Fibroblast of lung (primary cell): Measurements from ENCODE around the gene LGALS4. TPM values are rescaled to one million over a fixed set of nuclear protein-coding genes. Genes with fewer than 3 reads are reported as not detected.
"Not testable (repeated sequence)": the region's sequence is repeated elsewhere in the genome, so short reads cannot be mapped to it uniquely, and the experiment has no call there.

ENCODE experiments used
- DNase-seq, 2 donors: peaks; one replicate each; pipeline versions ENCODE4 v3.0.0 to v3.0.0-alpha.2; 2010; ENCODE audit warnings: low read depth in 2 of 2
- H2AFZ ChIP-seq: 2 replicates; pipeline ENCODE4 v1.5.1; 2012; ENCODE audit warnings: low read length, control low read depth, inconsistent platforms
- H3K27ac ChIP-seq: 2 replicates; pipeline ENCODE4 v1.5.1; 2011; ENCODE audit warnings: low read length, control low read depth; ENCODE audit not compliant: insufficient read depth
- H3K27me3 ChIP-seq: 2 replicates; pipeline ENCODE4 v1.5.1; 2011; ENCODE audit warnings: mild to moderate bottlenecking, low read length; ENCODE audit not compliant: control insufficient read depth, insufficient read depth
- H3K36me3 ChIP-seq: 2 replicates; pipeline ENCODE4 v1.5.1; 2011; ENCODE audit warnings: low read length; ENCODE audit not compliant: control insufficient read depth, insufficient read depth
- H3K4me1 ChIP-seq: 2 replicates; pipeline ENCODE4 v1.5.1; 2011; ENCODE audit warnings: low read length; ENCODE audit not compliant: control insufficient read depth, insufficient read depth; ENCODE audit errors: extremely low read depth
- H3K4me2 ChIP-seq: 2 replicates; pipeline ENCODE4 v1.5.1; 2011; ENCODE audit warnings: low read length, control low read depth; ENCODE audit not compliant: insufficient read depth; ENCODE audit errors: extremely low read depth
- H3K4me3 ChIP-seq, 4 experiments: fragments of 200-600 bp in 1 of 4; sonication (generic) in 1 of 4; replicated peaks in 1 of 4; 2 replicates each; pipeline ENCODE4 v1.5.1; 2011 to 2016; ENCODE audit warnings: low read length in 4 of 4, low read depth in 3 of 4, mild to moderate bottlenecking in 3 of 4, control low read depth in 2 of 4, inconsistent platforms in 1 of 4, mixed read lengths in 1 of 4; ENCODE audit not compliant: insufficient read depth in 1 of 4; ENCODE audit errors: control extremely low read depth in 1 of 4
- H3K79me2 ChIP-seq: 2 replicates; pipeline ENCODE4 v1.5.1; 2012; ENCODE audit warnings: mild to moderate bottlenecking, low read length, inconsistent platforms; ENCODE audit not compliant: control insufficient read depth, insufficient read depth
- H3K9ac ChIP-seq: 2 replicates; pipeline ENCODE4 v1.5.1; 2011; ENCODE audit warnings: mild to moderate bottlenecking, low read length, control low read depth; ENCODE audit not compliant: insufficient read depth
- H3K9me3 ChIP-seq: 2 replicates; pipeline ENCODE4 v1.5.1; 2012; ENCODE audit warnings: low read depth, low read length; ENCODE audit not compliant: control insufficient read depth, insufficient read depth
- H4K20me1 ChIP-seq: 2 replicates; pipeline ENCODE4 v1.5.1; 2011; ENCODE audit warnings: low read length; ENCODE audit not compliant: control insufficient read depth, insufficient read depth; ENCODE audit errors: extremely low read depth
- EZH2 ChIP-seq: IDR thresholded peaks from 2 replicates; pipeline ENCODE4 v1.5.1; 2012; ENCODE audit warnings: low read length, control low read depth, mild to moderate bottlenecking; ENCODE audit errors: missing control alignments
- polyA plus RNA-seq, 2 donors: library from polyadenylated mRNA; depleted of rRNA in 1 of 2; stranded (reverse) in 1 of 2; unstranded in 1 of 2; fragments of >200 nt; gene quantifications; 2 replicates each; pipeline ENCODE4 v1.2.1, GENCODE V29; 2011 to 2012; ENCODE audit warnings: missing spikeins in 1 of 2
- total RNA-seq: library from RNA; depleted of rRNA; stranded (reverse); fragments of >200 nt; gene quantifications from 2 replicates; pipeline ENCODE4 v1.2.1, GENCODE V29; 2014
- TF ChIP-seq, protein P1 (sequence below), 2 donors: IDR thresholded peaks in 1 of 2; conservative IDR thresholded peaks in 1 of 2; 1 replicate in 1 of 2; 2 replicates in 1 of 2; pipeline ENCODE4 v1.5.1; 2011 to 2012; ENCODE audit warnings: low read length in 2 of 2, control low read depth in 1 of 2, inconsistent platforms in 1 of 2, low read depth in 1 of 2, mild to moderate bottlenecking in 1 of 2

The LGALS4 gene
- total and polyA plus RNA-seq, 2 donors (not counting 1 experiment from before 2014, with no cell fraction given), result not detected

DNA sequence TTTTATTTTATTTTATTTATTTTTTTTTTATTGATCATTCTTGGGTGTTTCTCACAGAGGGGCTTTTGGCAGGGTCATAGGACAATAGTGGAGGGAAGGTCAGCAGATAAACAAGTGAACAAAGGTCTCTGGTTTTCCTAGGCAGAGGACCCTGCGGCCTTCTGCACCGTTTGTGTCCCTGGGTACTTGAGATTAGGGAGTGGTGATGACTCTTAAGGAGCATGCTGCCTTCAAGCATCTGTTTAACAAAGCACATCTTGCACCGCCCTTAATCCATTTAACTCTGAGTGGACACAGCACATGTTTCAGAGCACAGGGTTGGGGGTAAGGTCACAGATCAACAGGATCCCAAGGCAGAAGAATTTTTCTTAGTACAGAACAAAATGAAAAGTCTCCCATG lies 42.2 kb upstream of the LGALS4 start:
- not testable (repeated sequence) for H3K27ac ChIP-seq, DNase-seq, H3K9ac ChIP-seq, H4K20me1 ChIP-seq, H3K4me2 ChIP-seq, H2AFZ ChIP-seq, H3K4me1 ChIP-seq, H3K36me3 ChIP-seq, H3K4me3 ChIP-seq, H3K9me3 ChIP-seq, H3K79me2 ChIP-seq, H3K27me3 ChIP-seq

DNA sequence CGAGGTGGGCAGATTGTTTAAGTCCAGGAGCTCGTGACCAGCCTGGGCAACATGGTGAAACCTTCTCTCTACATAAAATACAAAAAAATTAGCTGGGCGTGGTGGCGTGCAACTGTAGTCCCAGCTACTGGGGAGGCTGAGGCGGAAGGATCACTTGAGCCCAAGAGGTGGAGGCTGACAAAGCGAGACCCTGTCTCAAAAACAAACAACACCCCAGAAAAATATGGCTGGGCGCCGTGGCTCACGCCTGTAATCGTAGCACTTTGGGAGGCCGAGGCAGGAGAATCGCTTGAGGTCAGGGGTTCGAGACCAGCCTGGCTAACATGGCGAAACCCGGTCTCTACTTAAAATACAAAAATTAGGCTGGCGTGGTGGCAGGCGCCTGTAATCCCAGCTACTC lies 40.5 kb upstream of the LGALS4 start:
- Histone ChIP-seq H3K4me3 (peak overlapping the region in 3 of 4 experiments; percentile 66 to 87 (median 82)), H3K9me3 (no peaks in the 10 kb centered on the region), H2AFZ (peak overlapping the region; percentile 74), H3K79me2 (peaks cover 9% of the 10 kb centered on the region), H3K27me3 (no peaks in the 10 kb centered on the region), H3K36me3 (no peaks in the 10 kb centered on the region), H4K20me1 (no peaks in the 10 kb centered on the region), H3K4me2 (peak overlapping the region; percentile 38), H3K27ac (peak overlapping the region; percentile 91), H3K9ac (no peak overlapping the region), H3K4me1 (peaks cover 9% of the 10 kb centered on the region)
- DNase-seq, result no peak
- TF ChIP-seq EZH2, result no peak
- TF ChIP-seq, protein P1, sequence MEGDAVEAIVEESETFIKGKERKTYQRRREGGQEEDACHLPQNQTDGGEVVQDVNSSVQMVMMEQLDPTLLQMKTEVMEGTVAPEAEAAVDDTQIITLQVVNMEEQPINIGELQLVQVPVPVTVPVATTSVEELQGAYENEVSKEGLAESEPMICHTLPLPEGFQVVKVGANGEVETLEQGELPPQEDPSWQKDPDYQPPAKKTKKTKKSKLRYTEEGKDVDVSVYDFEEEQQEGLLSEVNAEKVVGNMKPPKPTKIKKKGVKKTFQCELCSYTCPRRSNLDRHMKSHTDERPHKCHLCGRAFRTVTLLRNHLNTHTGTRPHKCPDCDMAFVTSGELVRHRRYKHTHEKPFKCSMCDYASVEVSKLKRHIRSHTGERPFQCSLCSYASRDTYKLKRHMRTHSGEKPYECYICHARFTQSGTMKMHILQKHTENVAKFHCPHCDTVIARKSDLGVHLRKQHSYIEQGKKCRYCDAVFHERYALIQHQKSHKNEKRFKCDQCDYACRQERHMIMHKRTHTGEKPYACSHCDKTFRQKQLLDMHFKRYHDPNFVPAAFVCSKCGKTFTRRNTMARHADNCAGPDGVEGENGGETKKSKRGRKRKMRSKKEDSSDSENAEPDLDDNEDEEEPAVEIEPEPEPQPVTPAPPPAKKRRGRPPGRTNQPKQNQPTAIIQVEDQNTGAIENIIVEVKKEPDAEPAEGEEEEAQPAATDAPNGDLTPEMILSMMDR (conservative IDR thresholded peaks at IDR 0.05 in 1 of 2, IDR thresholded peaks at IDR 0.05 in 1 of 2; ENCODE audit: low read depth in 1 of 2, low read length in 2 of 2), result no peak

DNA sequence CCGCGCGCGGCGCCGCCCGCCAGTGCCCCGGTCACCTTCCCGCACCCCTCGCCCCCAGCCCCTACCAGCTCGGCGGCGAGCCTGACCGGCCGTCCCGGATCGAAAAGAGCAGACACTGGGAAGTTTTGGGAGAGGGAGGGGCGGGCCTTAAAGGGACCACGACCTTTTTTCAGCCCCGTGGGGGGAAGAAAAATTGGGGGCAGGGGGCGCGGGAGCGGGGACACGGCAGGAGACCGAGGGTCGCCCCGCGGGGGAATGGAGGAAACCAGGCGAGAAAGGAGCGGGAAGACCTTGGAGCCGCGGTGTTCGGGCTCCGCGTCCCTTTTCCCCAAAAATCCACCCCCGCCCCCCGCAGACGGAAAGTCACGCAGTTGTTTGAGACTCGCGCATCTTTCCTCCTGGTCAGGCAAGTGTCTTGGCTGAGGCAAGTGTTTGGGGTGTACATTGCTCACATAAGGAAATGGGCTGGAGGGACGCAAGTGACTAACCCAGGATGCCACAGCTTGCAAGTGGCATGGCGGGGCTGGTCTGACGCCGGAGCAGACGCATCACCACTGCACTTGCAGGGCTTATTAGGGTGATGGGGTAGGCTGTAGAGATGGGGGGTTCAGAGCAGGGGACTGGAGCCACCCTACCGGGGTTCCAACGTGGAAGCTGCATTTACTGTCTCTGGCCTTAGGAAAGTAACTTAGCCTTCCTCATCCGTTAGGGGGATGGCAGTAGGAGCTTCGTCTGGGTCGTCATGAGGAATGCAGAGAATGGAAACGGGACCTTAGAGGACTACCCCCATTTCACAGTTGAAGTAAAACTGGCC lies 39.7 kb upstream of the LGALS4 start:
- Histone ChIP-seq H3K27me3 (no peaks in the 10 kb centered on the region), H3K9ac (peak overlapping the region; percentile 83), H3K4me2 (peak overlapping the region; percentile 38), H3K36me3 (peaks cover 3% of the 10 kb centered on the region), H3K27ac (peak overlapping the region; percentile 91), H3K4me3 (peak overlapping the region; percentile 64 to 87 (median 74)), H2AFZ (peak overlapping the region; percentile 74), H3K4me1 (peaks cover 11% of the 10 kb centered on the region), H4K20me1 (no peaks in the 10 kb centered on the region), H3K79me2 (peaks cover 17% of the 10 kb centered on the region), H3K9me3 (no peaks in the 10 kb centered on the region)
- no peak for TF ChIP-seq EZH2
- peak; percentile 60 to 69 for DNase-seq
